ENCODE results near the gene GIPC1.

- no peak for TF ChIP-seq CTCF (IDR thresholded peaks at IDR 0.05)
- peak in 1 of 2 donors; percentile 14 for TF ChIP-seq EP300 (IDR thresholded peaks at IDR 0.05)
Observed at GRCh38 chr19:14497228-14497921, 1.4 kb upstream of the GIPC1 start.

Measured in tibial nerve (tissue), 4 donors.